ENCODE results near the gene ADNP. TPM values are rescaled to one million over a fixed set of nuclear protein-coding genes. Genes with fewer than 3 reads are reported as not detected.

The ADNP gene
- total and polyA plus RNA-seq, 5 donors from 2014 or later, result 4.9 to 61.5 (median 7.0) TPM

DNA sequence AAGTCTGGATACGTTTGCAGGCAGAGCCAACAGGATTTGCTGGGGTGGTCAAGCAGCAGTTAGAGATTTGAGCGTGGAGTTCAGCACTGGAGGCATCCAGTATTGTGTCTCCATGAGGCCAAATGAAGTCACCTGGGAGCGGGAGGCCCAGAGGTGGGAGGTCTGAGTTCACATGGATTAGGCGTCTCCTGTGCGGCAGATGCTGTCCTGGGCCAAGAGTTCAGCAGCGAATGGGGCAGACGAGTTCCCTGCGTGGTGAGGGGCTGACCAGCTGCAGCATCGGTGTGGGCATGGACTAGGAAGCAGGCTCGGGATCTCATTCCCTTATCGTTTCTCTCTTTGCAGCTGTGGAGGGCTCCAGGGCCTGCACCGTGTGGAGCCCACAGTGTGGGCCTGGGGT, 70.2 kb downstream of the ADNP start:
- Mint-ChIP-seq H3K27ac (peak overlapping the region in 1 of 3 donors; percentile 38), H3K4me1 (no peaks in the 10 kb centered on the region), H3K27me3 (peaks cover 4% of the 10 kb centered on the region), H3K36me3 (peaks cover 4% of the 10 kb centered on the region), H3K4me3 (no peak overlapping the region), H3K9me3 (no peaks in the 10 kb centered on the region)
- no peaks in the 10 kb centered on the region for H3K4me1 ChIP-seq (ENCODE audit: control insufficient read depth, insufficient read depth, low read length, poor library complexity, severe bottlenecking)
- ATAC-seq (ENCODE audit: low read depth in 2 of 2) (no peak), DNase-seq (no peak)
- H3K9me3 ChIP-seq (ENCODE audit: control insufficient read depth in 2 of 2, low read length in 2 of 2), result no peaks in the 10 kb centered on the region
- H3K4me3 ChIP-seq (ENCODE audit: low read depth, low read length), result no peak overlapping the region
- H3K27me3 ChIP-seq (ENCODE audit: control insufficient read depth, insufficient read depth, low read length), result no peaks in the 10 kb centered on the region
- H3K27ac ChIP-seq (ENCODE audit: insufficient read depth, low read length, poor library complexity, severe bottlenecking), result no peak overlapping the region
- H3K36me3 ChIP-seq (ENCODE audit: control insufficient read depth, insufficient read depth, low read length), result no peaks in the 10 kb centered on the region

DNA sequence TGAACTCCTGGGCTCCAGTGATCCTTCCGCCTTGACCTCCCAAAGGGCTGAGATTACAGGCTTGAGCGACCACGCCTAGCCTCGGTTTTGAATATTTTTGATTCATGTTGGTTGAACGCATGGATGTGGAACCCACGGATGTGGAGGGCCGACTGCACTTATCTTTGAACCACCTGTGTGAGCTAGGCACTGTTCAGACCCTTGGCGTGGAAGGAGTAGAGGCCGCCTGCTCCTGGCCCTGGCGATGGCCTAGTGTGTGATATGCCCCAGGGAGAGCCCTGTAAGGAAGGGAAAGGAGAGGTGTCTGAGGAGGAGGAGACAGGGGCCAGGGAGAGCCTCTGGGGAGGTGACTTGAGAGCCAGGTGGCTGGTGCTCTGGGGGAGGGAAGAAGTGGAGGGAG, 72.1 kb downstream of the ADNP start:
- no peak for ATAC-seq (ENCODE audit: low read depth in 2 of 2)
- Histone ChIP-seq H3K36me3 (ENCODE audit: control insufficient read depth, insufficient read depth, low read length) (no peaks in the 10 kb centered on the region), H3K4me1 (ENCODE audit: control insufficient read depth, insufficient read depth, low read length, poor library complexity, severe bottlenecking) (no peaks in the 10 kb centered on the region), H3K4me3 (ENCODE audit: low read depth, low read length) (no peak overlapping the region), H3K9me3 (ENCODE audit: control insufficient read depth in 2 of 2, low read length in 2 of 2) (no peaks in the 10 kb centered on the region), H3K27ac (ENCODE audit: insufficient read depth, low read length, poor library complexity, severe bottlenecking) (no peak overlapping the region), H3K27me3 (ENCODE audit: control insufficient read depth, insufficient read depth, low read length) (no peaks in the 10 kb centered on the region)
- no peak for DNase-seq
- no peaks in the 10 kb centered on the region for H3K9me3 Mint-ChIP-seq
- peaks cover 4% of the 10 kb centered on the region for H3K27me3 Mint-ChIP-seq
- no peak overlapping the region for H3K4me3 Mint-ChIP-seq
- H3K27ac Mint-ChIP-seq, result no peak overlapping the region
- H3K4me1 Mint-ChIP-seq, result no peaks in the 10 kb centered on the region
- H3K36me3 Mint-ChIP-seq, result peaks cover 11% of the 10 kb centered on the region

- Mint-ChIP-seq H3K9me3 (no peaks in the 10 kb centered on the region), H3K36me3 (peaks cover 7% of the 10 kb centered on the region), H3K27ac (no peak overlapping the region), H3K4me1 (no peaks in the 10 kb centered on the region), H3K27me3 (peaks cover 4% of the 10 kb centered on the region), H3K4me3 (no peak overlapping the region)
- Histone ChIP-seq H3K4me3 (ENCODE audit: low read depth, low read length) (no peak overlapping the region), H3K9me3 (ENCODE audit: control insufficient read depth in 2 of 2, low read length in 2 of 2) (no peaks in the 10 kb centered on the region), H3K27me3 (ENCODE audit: control insufficient read depth, insufficient read depth, low read length) (no peaks in the 10 kb centered on the region), H3K36me3 (ENCODE audit: control insufficient read depth, insufficient read depth, low read length) (no peaks in the 10 kb centered on the region), H3K4me1 (ENCODE audit: control insufficient read depth, insufficient read depth, low read length, poor library complexity, severe bottlenecking) (no peaks in the 10 kb centered on the region), H3K27ac (ENCODE audit: insufficient read depth, low read length, poor library complexity, severe bottlenecking) (no peak overlapping the region)
- ATAC-seq (ENCODE audit: low read depth in 2 of 2) (no peak), DNase-seq (no peak)
Observed at GRCh38 chr20:50858525-50858924, 72.7 kb downstream of the ADNP start.

DNA sequence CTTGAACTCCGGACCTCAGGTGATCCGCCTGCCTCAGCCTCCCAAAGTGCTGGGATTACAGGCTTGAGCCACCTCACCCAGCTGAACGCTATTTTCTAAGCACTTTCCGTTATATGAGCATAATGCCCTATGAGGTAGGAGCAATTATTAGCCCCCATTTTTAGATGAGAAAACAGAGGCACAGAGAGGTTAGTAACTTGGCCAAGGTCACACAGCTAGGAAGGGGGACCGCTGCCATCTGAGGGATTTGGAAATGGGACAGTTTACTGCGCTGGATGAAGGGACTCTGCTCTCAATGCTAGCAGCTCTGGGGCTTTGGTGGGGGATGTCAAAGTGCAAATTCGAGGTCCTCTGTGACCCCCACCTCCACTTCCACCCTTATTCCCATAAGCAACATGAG, 73.9 kb downstream of the ADNP start:
- H3K9me3 Mint-ChIP-seq, result no peaks in the 10 kb centered on the region
- ATAC-seq (ENCODE audit: low read depth in 2 of 2) (no peak), DNase-seq (no peak)
- Histone ChIP-seq H3K4me1 (ENCODE audit: control insufficient read depth, insufficient read depth, low read length, poor library complexity, severe bottlenecking) (no peaks in the 10 kb centered on the region), H3K9me3 (ENCODE audit: control insufficient read depth in 2 of 2, low read length in 2 of 2) (no peaks in the 10 kb centered on the region), H3K4me3 (ENCODE audit: low read depth, low read length) (no peak overlapping the region), H3K36me3 (ENCODE audit: control insufficient read depth, insufficient read depth, low read length) (no peaks in the 10 kb centered on the region), H3K27ac (ENCODE audit: insufficient read depth, low read length, poor library complexity, severe bottlenecking) (no peak overlapping the region), H3K27me3 (ENCODE audit: control insufficient read depth, insufficient read depth, low read length) (no peaks in the 10 kb centered on the region)
- H3K27me3 Mint-ChIP-seq, result peaks cover 4% of the 10 kb centered on the region
- H3K4me3 Mint-ChIP-seq, result no peak overlapping the region
- peaks cover 7% of the 10 kb centered on the region for H3K36me3 Mint-ChIP-seq
- no peaks in the 10 kb centered on the region for H3K4me1 Mint-ChIP-seq
- H3K27ac Mint-ChIP-seq, result no peak overlapping the region

DNA sequence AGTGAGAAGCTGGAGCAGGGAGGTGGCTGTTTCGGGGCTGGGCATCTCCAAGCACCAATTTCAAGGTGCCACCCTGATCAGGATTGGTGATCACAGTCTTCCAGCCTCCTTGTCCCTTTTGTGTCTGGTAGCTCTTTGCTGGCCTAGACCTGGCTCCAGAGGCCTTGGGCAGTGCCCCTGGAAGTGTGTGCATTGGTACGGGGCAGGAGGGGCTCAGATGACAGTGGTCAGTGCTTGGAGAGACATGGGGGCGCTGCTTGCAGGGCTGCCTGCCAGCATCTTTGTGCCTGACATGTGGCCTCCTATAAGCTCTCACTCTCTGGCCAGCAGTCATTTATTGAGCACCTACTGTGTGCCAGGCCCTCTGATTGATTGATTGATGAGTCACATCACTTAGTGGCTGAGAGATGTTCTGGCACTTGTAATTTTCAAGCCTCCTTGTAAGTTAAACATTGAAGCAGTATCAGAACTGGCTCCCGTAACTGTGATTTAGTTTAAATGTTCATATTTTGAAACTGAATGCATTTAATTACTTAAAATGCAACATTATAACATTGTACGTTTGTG, 74.7 kb downstream of the ADNP start:
- H3K27ac Mint-ChIP-seq, result no peak overlapping the region
- H3K9me3 Mint-ChIP-seq, result no peaks in the 10 kb centered on the region
- ATAC-seq (ENCODE audit: low read depth in 2 of 2) (no peak), DNase-seq (no peak)
- H3K4me1 Mint-ChIP-seq, result no peaks in the 10 kb centered on the region
- no peaks in the 10 kb centered on the region for H3K4me1 ChIP-seq (ENCODE audit: control insufficient read depth, insufficient read depth, low read length, poor library complexity, severe bottlenecking)
- no peak overlapping the region for H3K4me3 Mint-ChIP-seq
- no peaks in the 10 kb centered on the region for H3K27me3 ChIP-seq (ENCODE audit: control insufficient read depth, insufficient read depth, low read length)
- H3K27me3 Mint-ChIP-seq, result peaks cover 4% of the 10 kb centered on the region
- H3K36me3 Mint-ChIP-seq, result peaks cover 7% of the 10 kb centered on the region
- no peaks in the 10 kb centered on the region for H3K36me3 ChIP-seq (ENCODE audit: control insufficient read depth, insufficient read depth, low read length)
- H3K4me3 ChIP-seq (ENCODE audit: low read depth, low read length), result no peak overlapping the region
- no peaks in the 10 kb centered on the region for H3K9me3 ChIP-seq (ENCODE audit: control insufficient read depth in 2 of 2, low read length in 2 of 2)
- no peak overlapping the region for H3K27ac ChIP-seq (ENCODE audit: insufficient read depth, low read length, poor library complexity, severe bottlenecking)

DNA sequence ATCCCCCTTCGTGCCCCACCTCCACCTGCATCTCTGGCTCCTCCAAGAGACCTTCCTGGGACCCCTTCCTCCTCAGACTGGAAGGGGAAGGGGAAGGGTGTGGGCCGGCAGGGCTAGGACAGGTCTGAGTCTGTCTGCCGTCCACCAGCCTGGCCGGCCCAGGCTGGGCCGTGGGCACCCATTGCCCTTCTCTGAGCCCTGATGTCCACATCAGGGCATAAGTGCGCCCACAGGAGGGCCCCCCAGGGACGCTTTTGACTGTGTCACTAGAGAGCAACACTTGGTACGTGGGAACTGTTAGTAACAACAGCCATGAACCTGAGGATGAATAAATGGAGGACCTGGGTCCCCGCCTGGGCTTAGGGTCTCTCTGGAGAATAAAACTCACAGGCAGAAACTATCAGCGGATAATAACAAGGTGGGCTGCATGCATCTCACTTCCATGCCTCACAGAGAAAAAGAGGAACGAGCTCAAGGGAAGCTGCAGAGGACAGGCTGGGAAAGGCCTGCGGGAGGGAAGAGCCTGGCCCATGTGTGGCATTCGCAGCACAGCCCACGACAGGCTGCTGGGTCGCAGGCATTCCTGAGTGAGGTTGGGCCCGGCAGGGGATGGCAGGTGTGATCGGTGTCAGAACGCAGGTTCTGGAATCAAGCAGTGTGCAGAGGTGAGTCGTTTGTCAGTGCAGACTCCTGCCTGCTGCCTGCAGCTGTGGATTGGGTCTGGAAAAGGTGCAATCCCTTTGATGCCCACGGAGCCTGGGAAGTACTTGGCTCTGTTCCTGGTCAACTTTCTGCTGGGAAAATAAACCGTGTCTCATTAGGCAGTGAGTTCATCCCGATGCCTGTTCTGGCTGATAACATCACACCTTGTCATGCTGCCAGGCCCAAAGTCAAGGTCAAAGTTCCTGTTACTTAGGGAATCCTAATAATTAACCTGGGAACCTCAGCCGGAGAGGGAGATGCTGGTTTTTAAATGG, 75.5 kb downstream of the ADNP start:
- Histone ChIP-seq H3K36me3 (ENCODE audit: control insufficient read depth, insufficient read depth, low read length) (no peaks in the 10 kb centered on the region), H3K27me3 (ENCODE audit: control insufficient read depth, insufficient read depth, low read length) (no peaks in the 10 kb centered on the region), H3K9me3 (ENCODE audit: control insufficient read depth in 2 of 2, low read length in 2 of 2) (no peaks in the 10 kb centered on the region), H3K27ac (ENCODE audit: insufficient read depth, low read length, poor library complexity, severe bottlenecking) (no peak overlapping the region), H3K4me3 (ENCODE audit: low read depth, low read length) (no peak overlapping the region), H3K4me1 (ENCODE audit: control insufficient read depth, insufficient read depth, low read length, poor library complexity, severe bottlenecking) (no peaks in the 10 kb centered on the region)
- no peak overlapping the region for H3K27ac Mint-ChIP-seq
- ATAC-seq (ENCODE audit: low read depth in 2 of 2), result no peak
- H3K4me3 Mint-ChIP-seq, result no peak overlapping the region
- DNase-seq, result no peak
- peaks cover 7% of the 10 kb centered on the region for H3K36me3 Mint-ChIP-seq
- peaks cover 4% of the 10 kb centered on the region for H3K27me3 Mint-ChIP-seq
- no peaks in the 10 kb centered on the region for H3K9me3 Mint-ChIP-seq
- no peaks in the 10 kb centered on the region for H3K4me1 Mint-ChIP-seq

DNA sequence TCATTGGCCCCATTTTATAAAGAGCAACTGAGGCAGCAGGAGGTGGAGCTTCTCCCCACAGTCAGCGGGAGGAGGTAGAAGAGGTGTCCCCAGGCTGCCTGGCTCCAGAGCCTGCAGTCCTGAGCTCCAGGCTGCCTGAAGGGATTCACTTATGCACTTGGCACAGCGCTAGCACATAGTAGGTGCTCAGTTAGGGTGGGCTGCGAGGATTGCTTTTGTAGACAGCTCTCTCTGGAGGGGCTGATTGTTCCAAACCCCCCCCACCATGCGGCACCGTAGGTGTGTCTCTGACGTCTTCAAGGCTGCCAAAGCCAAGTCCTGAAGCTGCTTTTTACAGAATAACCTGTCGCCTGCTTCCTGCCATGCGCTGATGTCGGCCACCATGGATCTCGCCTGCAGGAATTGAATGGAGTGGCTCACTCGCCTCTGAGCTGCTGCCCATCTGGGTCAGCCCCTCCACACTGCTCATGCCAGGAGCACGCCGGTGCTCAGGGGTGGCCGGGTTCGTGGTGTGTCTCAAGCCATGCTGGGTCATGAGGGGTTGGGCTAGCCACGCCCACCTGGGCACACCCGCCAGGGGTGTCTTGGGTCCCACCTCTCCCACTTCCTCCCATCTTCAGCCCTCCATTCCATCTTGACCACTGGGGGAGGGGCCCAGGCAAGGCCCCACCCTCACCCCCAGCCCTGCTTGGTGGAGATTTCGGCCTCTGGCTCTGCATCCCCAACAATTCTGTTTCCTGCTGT, 76.6 kb downstream of the ADNP start:
- H3K27me3 Mint-ChIP-seq, result peaks cover 4% of the 10 kb centered on the region
- Histone ChIP-seq H3K4me1 (ENCODE audit: control insufficient read depth, insufficient read depth, low read length, poor library complexity, severe bottlenecking) (no peaks in the 10 kb centered on the region), H3K9me3 (ENCODE audit: control insufficient read depth in 2 of 2, low read length in 2 of 2) (no peaks in the 10 kb centered on the region), H3K27me3 (ENCODE audit: control insufficient read depth, insufficient read depth, low read length) (no peaks in the 10 kb centered on the region), H3K36me3 (ENCODE audit: control insufficient read depth, insufficient read depth, low read length) (no peaks in the 10 kb centered on the region), H3K27ac (ENCODE audit: insufficient read depth, low read length, poor library complexity, severe bottlenecking) (no peak overlapping the region), H3K4me3 (ENCODE audit: low read depth, low read length) (no peak overlapping the region)
- ATAC-seq (ENCODE audit: low read depth in 2 of 2), result no peak
- H3K4me1 Mint-ChIP-seq, result peaks cover 0 to 2% (median 0%) of the 10 kb centered on the region in 4 donors
- peak overlapping the region in 1 of 3 donors; percentile 20 for H3K27ac Mint-ChIP-seq
- no peak overlapping the region for H3K4me3 Mint-ChIP-seq
- no peaks in the 10 kb centered on the region for H3K9me3 Mint-ChIP-seq
- H3K36me3 Mint-ChIP-seq, result peaks cover 7% of the 10 kb centered on the region
- DNase-seq, result no peak

Data from CD4-positive, CD25-positive, alpha-beta regulatory T cell (primary cell).